Measurements from ENCODE around the gene TSPAN18. TPM values are rescaled to one million over a fixed set of nuclear protein-coding genes. Genes with fewer than 3 reads are reported as not detected.

TSPAN18 gene
- total and polyA plus RNA-seq, 2 experiments from 2014 or later: 0.20 to 0.54 TPM

DNA sequence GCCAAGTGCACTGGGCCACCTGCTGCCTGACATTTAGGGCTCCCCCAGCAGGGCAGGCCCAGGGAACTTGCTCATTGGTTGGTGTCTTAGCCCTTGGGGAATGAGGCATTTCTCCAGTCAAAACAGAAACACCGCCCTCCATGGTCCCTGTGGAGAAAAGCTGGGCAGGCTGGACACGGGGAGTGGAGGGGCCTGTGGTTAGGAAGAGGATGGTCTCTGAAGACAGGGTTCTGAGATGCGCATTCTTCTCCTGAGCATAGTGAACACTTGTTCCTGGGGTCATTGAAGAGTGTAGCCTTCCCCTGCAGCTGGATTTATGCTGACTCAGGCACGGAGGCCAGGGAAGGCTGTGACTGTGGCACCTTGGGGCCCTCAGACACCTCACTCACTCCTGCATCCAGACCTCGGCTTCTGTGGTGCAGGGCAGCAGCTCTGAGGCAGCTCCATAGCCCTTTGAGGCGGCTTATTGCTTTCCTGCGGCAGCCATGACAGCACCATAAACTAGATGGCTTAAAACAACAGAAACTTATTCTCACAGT, 8.2 kb downstream of the TSPAN18 start:
- Histone ChIP-seq H3K4me2 (ENCODE audit: unreplicated experiment) (no peak overlapping the region), H3K79me2 (ENCODE audit: insufficient read depth) (no peaks in the 10 kb centered on the region), H3F3A (ENCODE audit: insufficient read depth) (no peaks in the 10 kb centered on the region), H4K20me1 (ENCODE audit: insufficient read depth) (no peaks in the 10 kb centered on the region), H3K9ac (no peak overlapping the region), H3K4me3 (no peak overlapping the region), H3K27ac (no peak overlapping the region), H2AFZ (no peak overlapping the region), H3K9me3 (ENCODE audit: low read depth) (no peaks in the 10 kb centered on the region), H3K9me2 (ENCODE audit: insufficient read depth) (no peaks in the 10 kb centered on the region), H3K36me3 (ENCODE audit: low read depth) (no peaks in the 10 kb centered on the region), H3K4me1 (ENCODE audit: insufficient read depth) (no peaks in the 10 kb centered on the region), H3K27me3 (replicated peaks; ENCODE audit: insufficient read depth) (peaks cover 65% of the 10 kb centered on the region)
- no peak for TF ChIP-seq EZH2 (IDR thresholded peaks at IDR 0.05; ENCODE audit: insufficient read depth, poor library complexity, severe bottlenecking)
- no peak for TF ChIP-seq EZH2phosphoT487 (IDR thresholded peaks at IDR 0.05; ENCODE audit: insufficient read depth, low read depth)
- DNase-seq: no peak
- 75 to 87% methylated on average over 7 of the region's 7 CpGs for WGBS, 2 experiments (ENCODE audit: low coverage in 1 of 2, low lambda C conversion rate in 2 of 2, missing lambda C conversion rate in 2 of 2)
- in situ Hi-C loops (cut with MboI): no loop called here

DNA sequence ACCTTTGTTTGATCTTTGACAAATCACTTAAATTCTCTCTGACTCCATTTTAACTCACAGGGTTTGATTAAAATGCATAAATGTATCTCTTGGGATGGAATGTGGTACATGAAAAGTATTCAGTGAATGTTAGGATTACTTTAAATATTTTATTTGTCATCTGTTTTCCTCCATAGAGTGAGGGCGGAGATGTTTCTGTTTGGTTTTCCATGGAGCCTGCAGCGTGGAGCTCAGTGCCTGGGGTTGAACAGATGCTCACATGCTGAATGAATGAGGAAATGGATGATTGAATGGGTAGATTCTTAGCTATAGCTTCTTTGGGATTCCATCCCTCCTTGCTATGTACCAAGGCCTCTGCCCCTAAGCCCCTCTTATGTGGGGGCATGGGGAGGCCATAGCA, 10.0 kb downstream of the TSPAN18 start:
- TF ChIP-seq EZH2phosphoT487 (IDR thresholded peaks at IDR 0.05; ENCODE audit: insufficient read depth, low read depth) (no peak), EZH2 (IDR thresholded peaks at IDR 0.05; ENCODE audit: insufficient read depth, poor library complexity, severe bottlenecking) (no peak)
- H3K79me2 ChIP-seq (ENCODE audit: insufficient read depth): no peaks in the 10 kb centered on the region
- H3K27me3 ChIP-seq (replicated peaks; ENCODE audit: insufficient read depth): peaks cover 54% of the 10 kb centered on the region
- no peaks in the 10 kb centered on the region for H3F3A ChIP-seq (ENCODE audit: insufficient read depth)
- H3K27ac ChIP-seq: no peak overlapping the region
- H3K4me2 ChIP-seq (ENCODE audit: unreplicated experiment): no peak overlapping the region
- H2AFZ ChIP-seq: no peak overlapping the region
- DNase-seq: no peak
- WGBS, 2 experiments (ENCODE audit: low coverage in 1 of 2, low lambda C conversion rate in 2 of 2, missing lambda C conversion rate in 2 of 2): 80 to 82% methylated on average over 2 of the region's 2 CpGs
- H3K9me2 ChIP-seq (ENCODE audit: insufficient read depth): no peaks in the 10 kb centered on the region
- H3K4me1 ChIP-seq (ENCODE audit: insufficient read depth): no peaks in the 10 kb centered on the region
- in situ Hi-C loops (cut with MboI): no loop called here
- H4K20me1 ChIP-seq (ENCODE audit: insufficient read depth): no peaks in the 10 kb centered on the region
- H3K36me3 ChIP-seq (ENCODE audit: low read depth): no peaks in the 10 kb centered on the region
- no peak overlapping the region for H3K9ac ChIP-seq
- no peak overlapping the region for H3K4me3 ChIP-seq
- no peaks in the 10 kb centered on the region for H3K9me3 ChIP-seq (ENCODE audit: low read depth)

DNA sequence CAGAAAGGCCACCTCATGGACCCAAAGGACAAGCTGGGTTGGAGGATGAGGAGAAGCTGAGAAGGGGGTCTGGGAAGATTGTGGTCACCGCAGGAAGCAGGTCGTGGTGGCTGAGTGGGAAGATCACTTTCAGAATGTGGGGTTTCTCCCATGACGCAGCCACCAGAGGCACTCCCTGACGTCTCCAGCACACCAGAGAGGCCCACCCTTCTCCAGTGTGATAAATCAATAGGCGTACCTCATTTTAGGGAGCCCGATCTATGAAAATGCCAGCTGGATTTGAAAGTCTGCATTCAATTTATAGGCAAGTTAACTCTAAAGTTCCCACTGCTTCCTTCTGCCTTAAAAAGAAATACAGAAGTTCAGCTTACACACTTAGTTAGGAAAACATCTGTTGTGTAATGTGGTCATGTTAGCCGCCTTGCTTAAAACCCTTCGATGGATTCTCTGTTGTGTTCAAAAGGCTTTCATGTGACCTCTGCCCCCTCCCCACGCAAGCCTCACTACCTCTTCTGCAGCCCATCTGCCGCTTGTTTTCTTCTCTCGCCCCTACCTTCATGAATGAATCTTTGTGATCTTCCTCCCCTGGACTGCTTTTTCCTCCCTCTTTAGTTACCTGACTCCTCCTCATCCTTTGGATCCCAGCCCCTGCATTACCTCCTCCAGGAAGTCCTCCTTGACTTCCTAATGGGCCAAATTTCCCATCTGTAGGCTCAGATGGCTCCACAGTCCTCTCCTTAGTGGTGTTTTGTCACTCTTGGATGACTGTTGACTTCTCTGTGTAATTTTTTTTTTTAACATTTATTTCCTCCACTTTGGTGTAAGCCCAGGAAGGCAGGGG, 10.7 kb downstream of the TSPAN18 start:
- Histone ChIP-seq H3K4me1 (ENCODE audit: insufficient read depth) (no peaks in the 10 kb centered on the region), H2AFZ (no peak overlapping the region), H3K36me3 (ENCODE audit: low read depth) (no peaks in the 10 kb centered on the region), H3K79me2 (ENCODE audit: insufficient read depth) (no peaks in the 10 kb centered on the region), H3K4me2 (ENCODE audit: unreplicated experiment) (no peak overlapping the region), H3K9me3 (ENCODE audit: low read depth) (no peaks in the 10 kb centered on the region), H3K9ac (no peak overlapping the region), H3F3A (ENCODE audit: insufficient read depth) (no peaks in the 10 kb centered on the region), H4K20me1 (ENCODE audit: insufficient read depth) (no peaks in the 10 kb centered on the region), H3K4me3 (no peak overlapping the region), H3K9me2 (ENCODE audit: insufficient read depth) (no peaks in the 10 kb centered on the region), H3K27me3 (replicated peaks; ENCODE audit: insufficient read depth) (peaks cover 49% of the 10 kb centered on the region), H3K27ac (no peak overlapping the region)
- TF ChIP-seq EZH2phosphoT487 (IDR thresholded peaks at IDR 0.05; ENCODE audit: insufficient read depth, low read depth) (no peak), EZH2 (IDR thresholded peaks at IDR 0.05; ENCODE audit: insufficient read depth, poor library complexity, severe bottlenecking) (no peak)
- 47 to 48% methylated on average over 11 of the region's 11 CpGs for whole genome bisulfite sequencing, 2 experiments (ENCODE audit: low coverage in 1 of 2, low lambda C conversion rate in 2 of 2, missing lambda C conversion rate in 2 of 2)
- in situ Hi-C loops (cut with MboI): no loop called here
- no peak for DNase-seq

DNA sequence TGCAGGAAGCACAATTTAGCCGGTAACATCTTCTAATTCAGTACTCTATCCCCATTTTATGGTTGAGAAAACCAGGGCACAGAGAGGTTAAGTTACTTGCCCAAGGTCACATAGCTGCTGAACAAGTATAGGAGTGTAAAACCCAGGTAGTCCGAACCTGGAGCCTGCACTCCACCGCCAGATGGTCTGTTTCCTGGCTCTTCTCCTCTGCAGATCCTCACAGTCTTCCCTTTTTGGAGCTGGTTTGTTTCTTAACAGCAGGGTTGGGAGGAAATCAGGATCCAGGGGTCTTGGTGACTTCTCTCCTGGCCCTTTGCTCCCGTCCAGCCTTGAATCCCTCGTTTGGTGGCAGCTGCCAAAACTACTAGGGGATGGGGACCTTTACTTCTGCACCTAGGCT, 12.0 kb downstream of the TSPAN18 start:
- H3F3A ChIP-seq (ENCODE audit: insufficient read depth): no peaks in the 10 kb centered on the region
- WGBS, 2 experiments (ENCODE audit: low coverage in 1 of 2, low lambda C conversion rate in 2 of 2, missing lambda C conversion rate in 2 of 2): 50 to 60% methylated on average over 5 of the region's 5 CpGs
- no peaks in the 10 kb centered on the region for H3K9me2 ChIP-seq (ENCODE audit: insufficient read depth)
- H3K4me2 ChIP-seq (ENCODE audit: unreplicated experiment): no peak overlapping the region
- H3K9me3 ChIP-seq (ENCODE audit: low read depth): no peaks in the 10 kb centered on the region
- TF ChIP-seq EZH2 (IDR thresholded peaks at IDR 0.05; ENCODE audit: insufficient read depth, poor library complexity, severe bottlenecking): no peak
- no peaks in the 10 kb centered on the region for H3K36me3 ChIP-seq (ENCODE audit: low read depth)
- H3K4me1 ChIP-seq (ENCODE audit: insufficient read depth): no peaks in the 10 kb centered on the region
- H3K4me3 ChIP-seq: no peak overlapping the region
- no peak overlapping the region for H2AFZ ChIP-seq
- no peak overlapping the region for H3K27ac ChIP-seq
- DNase-seq: no peak
- no peaks in the 10 kb centered on the region for H4K20me1 ChIP-seq (ENCODE audit: insufficient read depth)
- no peaks in the 10 kb centered on the region for H3K79me2 ChIP-seq (ENCODE audit: insufficient read depth)
- in situ Hi-C loops (cut with MboI): no loop called here
- H3K27me3 ChIP-seq (replicated peaks; ENCODE audit: insufficient read depth): peaks cover 38% of the 10 kb centered on the region
- no peak overlapping the region for H3K9ac ChIP-seq

All from GM23248 (cell line).